Tibial nerve (tissue), 4 donors: ENCODE measurements around the gene PSAPL1.

Experiments
- CTCF ChIP-seq, 5 experiments: fragments of 200-600 bp in 3 of 5; fragments of 450-650 bp in 2 of 5; sonication (generic) in 3 of 5; IDR thresholded peaks; one replicate each; pipeline ENCODE4 v1.5.1; 2016 to 2019; ENCODE audit warnings: antibody characterized with exemption in 5 of 5, mild to moderate bottlenecking in 3 of 5, moderate library complexity in 2 of 5
- EP300 ChIP-seq, 2 donors: sonication (generic); formaldehyde crosslinking; IDR thresholded peaks; one replicate each; pipeline ENCODE4 v1.6.1; 2017; ENCODE audit warnings: antibody characterized with exemption in 2 of 2, mild to moderate bottlenecking in 1 of 2
- POLR2A ChIP-seq, 2 donors: fragments of 450-650 bp; IDR thresholded peaks; one replicate each; pipeline ENCODE4 v1.6.1; 2017; ENCODE audit warnings: antibody characterized with exemption in 2 of 2, mild to moderate bottlenecking in 2 of 2, moderate library complexity in 2 of 2

- TF ChIP-seq POLR2A (IDR thresholded peaks at IDR 0.05): no peak
- no peak for TF ChIP-seq CTCF (IDR thresholded peaks at IDR 0.05)
- no peak for TF ChIP-seq EP300 (IDR thresholded peaks at IDR 0.05)
Observed at GRCh38 chr4:7466904-7467303, 32.2 kb upstream of the PSAPL1 start.
